ENCODE results near the gene IGDCC3. TPM values are rescaled to one million over a fixed set of nuclear protein-coding genes. Genes with fewer than 3 reads are reported as not detected.
A peak's percentile ranks its signal among the peaks of the same experiment; 100 is the strongest.

The IGDCC3 gene
- total and polyA plus RNA-seq, 2 donors (not counting 1 experiment from before 2014, with no cell fraction given) = not detected

DNA sequence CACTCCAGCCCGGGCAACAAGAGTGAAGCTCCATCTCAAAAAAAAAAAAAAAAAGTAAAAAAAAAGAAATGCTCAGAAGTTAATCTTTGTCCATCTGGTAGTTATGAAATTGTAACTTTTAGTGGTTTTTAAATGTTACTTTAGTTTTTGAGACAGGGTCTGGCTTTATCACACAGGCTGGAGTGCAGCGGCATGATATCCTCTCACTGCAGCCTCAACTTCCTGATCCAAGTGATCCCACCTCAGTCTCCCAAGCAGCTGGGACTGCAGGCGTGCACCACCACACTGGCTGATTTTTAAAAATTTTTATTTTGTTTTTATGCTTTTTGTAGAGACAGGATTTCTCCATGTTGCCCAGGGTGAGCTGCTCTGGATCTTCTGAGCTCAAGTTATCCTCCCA is 72.0 kb downstream of the IGDCC3 start:
- Histone ChIP-seq H3K4me1 (ENCODE audit: control insufficient read depth in 2 of 2, insufficient read depth in 2 of 2, low read length in 2 of 2) (peaks cover 7 to 16% of the 10 kb centered on the region in 2 donors), H3K4me2 (replicated peaks; ENCODE audit: low read depth, low read length, poor library complexity, severe bottlenecking) (no peak overlapping the region), H4K20me1 (ENCODE audit: control insufficient read depth, insufficient read depth, low read length, poor library complexity, severe bottlenecking) (no peaks in the 10 kb centered on the region), H3K9ac (ENCODE audit: low read length) (no peak overlapping the region), H2AFZ (ENCODE audit: insufficient read depth, low read depth, low read length, poor library complexity, severe bottlenecking) (no peak overlapping the region), H3K27ac (ENCODE audit: low read length in 2 of 2) (no peak overlapping the region), H3K27me3 (replicated peaks in 1 of 4; ENCODE audit: control extremely low read depth in 1 of 4, control insufficient read depth in 3 of 4, insufficient read depth in 4 of 4, low read length in 3 of 4) (no peaks in the 10 kb centered on the region), H3K36me3 (replicated peaks in 1 of 2; ENCODE audit: control extremely low read depth in 1 of 2, control insufficient read depth in 1 of 2, extremely low read depth in 1 of 2, insufficient read depth in 2 of 2, low read length in 1 of 2) (no peaks in the 10 kb centered on the region), H3K9me3 (ENCODE audit: control extremely low read depth in 1 of 3, control insufficient read depth in 2 of 3, insufficient read depth in 1 of 3, low read length in 2 of 3) (peaks cover 0 to 9% (median 0%) of the 10 kb centered on the region in 3 donors), H3K79me2 (ENCODE audit: control insufficient read depth, insufficient read depth, low read length) (no peaks in the 10 kb centered on the region), H3K4me3 (ENCODE audit: control extremely low read depth in 1 of 5, extremely low read depth in 1 of 5, insufficient read depth in 1 of 5, low read depth in 2 of 5, low read length in 4 of 5) (no peak overlapping the region)
- TF ChIP-seq EZH2 (IDR thresholded peaks at IDR 0.05; ENCODE audit: borderline replicate concordance, insufficient read depth, low read depth, low read length, poor library complexity, severe bottlenecking) = no peak
- TF ChIP-seq, protein P1, sequence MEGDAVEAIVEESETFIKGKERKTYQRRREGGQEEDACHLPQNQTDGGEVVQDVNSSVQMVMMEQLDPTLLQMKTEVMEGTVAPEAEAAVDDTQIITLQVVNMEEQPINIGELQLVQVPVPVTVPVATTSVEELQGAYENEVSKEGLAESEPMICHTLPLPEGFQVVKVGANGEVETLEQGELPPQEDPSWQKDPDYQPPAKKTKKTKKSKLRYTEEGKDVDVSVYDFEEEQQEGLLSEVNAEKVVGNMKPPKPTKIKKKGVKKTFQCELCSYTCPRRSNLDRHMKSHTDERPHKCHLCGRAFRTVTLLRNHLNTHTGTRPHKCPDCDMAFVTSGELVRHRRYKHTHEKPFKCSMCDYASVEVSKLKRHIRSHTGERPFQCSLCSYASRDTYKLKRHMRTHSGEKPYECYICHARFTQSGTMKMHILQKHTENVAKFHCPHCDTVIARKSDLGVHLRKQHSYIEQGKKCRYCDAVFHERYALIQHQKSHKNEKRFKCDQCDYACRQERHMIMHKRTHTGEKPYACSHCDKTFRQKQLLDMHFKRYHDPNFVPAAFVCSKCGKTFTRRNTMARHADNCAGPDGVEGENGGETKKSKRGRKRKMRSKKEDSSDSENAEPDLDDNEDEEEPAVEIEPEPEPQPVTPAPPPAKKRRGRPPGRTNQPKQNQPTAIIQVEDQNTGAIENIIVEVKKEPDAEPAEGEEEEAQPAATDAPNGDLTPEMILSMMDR (IDR thresholded peaks at IDR 0.05) = no peak
- ATAC-seq (ENCODE audit: low read depth) (no peak), DNase-seq (no peak)
- no peak overlapping the region for H3K27ac Mint-ChIP-seq
- H3K4me1 Mint-ChIP-seq = peaks cover 16% of the 10 kb centered on the region
- intact Hi-C loops (cut with micrococcal nuclease) = loop anchor here (2.0 kb wide), 2 partner anchors 121 to 251 kb away; partner anchors contain the start of gene CLPX
- no CpG with 5 or more reads among the region's 3 CpGs for WGBS (ENCODE audit: insufficient coverage)
- ChIA-PET POLR2A (interaction anchor here (0.7 to 1.7 kb wide), 3 partner anchors 121 to 1809 kb away, joined by 8 to 23 read pairs (median 9); partner anchors contain the start of gene CLPX), CTCF (interaction anchor here (0.6 to 3.2 kb wide), 6 partner anchors 8 to 1007 kb away, joined by 3 to 26 read pairs (median 4); no protein-coding TSS in a partner anchor)
- no peaks in the 10 kb centered on the region for H3K9me3 Mint-ChIP-seq (ENCODE audit: insufficient read depth)
- H3K27me3 Mint-ChIP-seq = no peaks in the 10 kb centered on the region
- no peak overlapping the region for H3K4me3 Mint-ChIP-seq

DNA sequence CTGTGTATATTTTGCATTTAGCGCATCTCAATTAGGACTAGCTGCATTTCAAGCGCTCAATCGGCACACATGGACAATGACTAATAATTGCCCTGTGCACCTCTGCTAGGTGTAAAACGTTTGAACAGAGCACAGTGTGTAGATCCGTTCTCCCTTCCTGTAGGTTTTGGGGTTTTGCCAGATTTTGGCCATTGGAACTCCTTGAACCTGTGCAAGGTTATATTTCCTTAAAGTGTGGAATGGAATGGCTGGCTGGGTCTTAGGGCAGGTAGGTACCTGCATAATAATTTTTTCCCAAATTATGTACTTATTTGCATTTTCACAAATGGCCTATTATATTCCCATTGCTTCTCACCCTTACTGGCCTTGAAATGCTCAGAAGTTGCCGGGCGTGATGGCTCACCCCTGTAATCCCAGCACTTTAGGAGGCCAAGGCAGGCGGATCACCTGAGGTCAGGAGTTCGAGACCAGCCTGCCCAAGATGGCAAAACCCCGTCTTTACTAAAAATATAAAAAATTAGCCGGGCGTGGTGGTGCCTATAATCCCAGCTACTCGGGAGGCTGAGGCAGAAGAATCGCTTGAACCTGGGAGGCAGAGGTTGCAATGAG is 72.5 kb downstream of the IGDCC3 start:
- intact Hi-C loops (cut with micrococcal nuclease) = loop anchor here (2.0 kb wide), 2 partner anchors 120 to 250 kb away; partner anchors contain the start of gene CLPX
- Histone ChIP-seq H3K79me2 (ENCODE audit: control insufficient read depth, insufficient read depth, low read length) (no peaks in the 10 kb centered on the region), H4K20me1 (ENCODE audit: control insufficient read depth, insufficient read depth, low read length, poor library complexity, severe bottlenecking) (no peaks in the 10 kb centered on the region), H3K4me3 (ENCODE audit: control extremely low read depth in 1 of 5, extremely low read depth in 1 of 5, insufficient read depth in 1 of 5, low read depth in 2 of 5, low read length in 4 of 5) (peak overlapping the region in 4 of 5 experiments; percentile 16 to 46 (median 36)), H3K27me3 (replicated peaks in 1 of 4; ENCODE audit: control extremely low read depth in 1 of 4, control insufficient read depth in 3 of 4, insufficient read depth in 4 of 4, low read length in 3 of 4) (no peaks in the 10 kb centered on the region), H3K9ac (ENCODE audit: low read length) (peak overlapping the region; percentile 31), H3K9me3 (ENCODE audit: control extremely low read depth in 1 of 3, control insufficient read depth in 2 of 3, insufficient read depth in 1 of 3, low read length in 2 of 3) (peaks cover 0 to 15% (median 0%) of the 10 kb centered on the region in 3 donors), H3K36me3 (replicated peaks in 1 of 2; ENCODE audit: control extremely low read depth in 1 of 2, control insufficient read depth in 1 of 2, extremely low read depth in 1 of 2, insufficient read depth in 2 of 2, low read length in 1 of 2) (no peaks in the 10 kb centered on the region), H3K4me2 (replicated peaks; ENCODE audit: low read depth, low read length, poor library complexity, severe bottlenecking) (peak overlapping the region; percentile 76), H2AFZ (ENCODE audit: insufficient read depth, low read depth, low read length, poor library complexity, severe bottlenecking) (no peak overlapping the region), H3K4me1 (ENCODE audit: control insufficient read depth in 2 of 2, insufficient read depth in 2 of 2, low read length in 2 of 2) (peaks cover 7 to 16% of the 10 kb centered on the region in 2 donors), H3K27ac (ENCODE audit: low read length in 2 of 2) (peak overlapping the region; percentile 95 to 98)
- no peaks in the 10 kb centered on the region for H3K27me3 Mint-ChIP-seq
- H3K4me1 Mint-ChIP-seq = peaks cover 21% of the 10 kb centered on the region
- TF ChIP-seq EZH2 (IDR thresholded peaks at IDR 0.05; ENCODE audit: borderline replicate concordance, insufficient read depth, low read depth, low read length, poor library complexity, severe bottlenecking) = no peak
- TF ChIP-seq, protein P1 (IDR thresholded peaks at IDR 0.05) = no peak
- peak overlapping the region; percentile 96 for H3K4me3 Mint-ChIP-seq
- ATAC-seq (ENCODE audit: low read depth) (no peak), DNase-seq (no peak)
- whole genome bisulfite sequencing (ENCODE audit: insufficient coverage) = 15% methylated on average over 5 of the region's 14 CpGs
- no peaks in the 10 kb centered on the region for H3K9me3 Mint-ChIP-seq (ENCODE audit: insufficient read depth)
- POLR2A ChIA-PET = interaction anchor here (0.8 to 2.1 kb wide), 12 partner anchors 8 to 316 kb away, joined by 3 to 25 read pairs (median 6); partner anchors contain the start of genes CLPX, PARP16 and SPG21
- CTCF ChIA-PET = interaction anchor here (0.6 to 3.2 kb wide), 9 partner anchors 10 to 1007 kb away, joined by 3 to 26 read pairs (median 5); partner anchors contain the start of genes CLPX and PARP16
- peak overlapping the region; percentile 93 for H3K27ac Mint-ChIP-seq
